GM23338 (cell line): ENCODE results near the gene CDC14A. TPM values are rescaled to one million over a fixed set of nuclear protein-coding genes. Genes with fewer than 3 reads are reported as not detected.

Experiments used
- ATAC-seq: fragments of 200-7000 bp; cut with Tn5 transposase; 3 replicates; pipeline ENCODE4 v1.9.1; 2020
- DNase-seq: peaks from one replicate; pipeline ENCODE4 v3.0.0-alpha.2; 2015; ENCODE audit warnings: low spot score
- H2AFZ ChIP-seq: fragments of 200-600 bp; sonication (generic); 2 replicates; pipeline ENCODE4 v1.8.0; 2016; ENCODE audit warnings: antibody characterized with exemption, mild to moderate bottlenecking, moderate library complexity
- H3F3A ChIP-seq: fragments of 200-600 bp; sonication (generic); replicated peaks from 2 replicates; pipeline ENCODE4 v1.8.0; 2017; ENCODE audit warnings: antibody characterized with exemption, mixed run types, low read depth
- H3K27ac ChIP-seq: fragments of 200-600 bp; sonication (generic); 2 replicates; pipeline ENCODE4 v1.6.1; 2016; ENCODE audit warnings: low read depth
- H3K27me3 ChIP-seq: fragments of 200-600 bp; sonication (generic); 2 replicates; pipeline ENCODE4 v1.8.0; 2016; ENCODE audit warnings: mild to moderate bottlenecking, mixed run types, moderate library complexity; ENCODE audit not compliant: insufficient read depth
- H3K36me3 ChIP-seq: fragments of 200-600 bp; sonication (generic); 2 replicates; pipeline ENCODE4 v1.8.0; 2016; ENCODE audit warnings: mild to moderate bottlenecking; ENCODE audit not compliant: insufficient read depth
- H3K4me1 ChIP-seq: fragments of 200-600 bp; sonication (generic); 2 replicates; pipeline ENCODE4 v1.8.0; 2016; ENCODE audit warnings: mild to moderate bottlenecking, moderate library complexity; ENCODE audit not compliant: insufficient read depth
- H3K4me2 ChIP-seq: fragments of 200-600 bp; sonication (generic); 2 replicates; pipeline ENCODE4 v1.7.1; 2017; ENCODE audit warnings: mixed run types
- H3K4me3 ChIP-seq: fragments of 200-600 bp; sonication (generic); 2 replicates; pipeline ENCODE4 v1.6.1; 2016; ENCODE audit warnings: mixed run types
- H3K79me2 ChIP-seq: fragments of 200-600 bp; sonication (generic); replicated peaks from 2 replicates; pipeline ENCODE4 v1.8.0; 2017; ENCODE audit warnings: mild to moderate bottlenecking; ENCODE audit not compliant: insufficient read depth
- H3K9me2 ChIP-seq: fragments of 200-600 bp; sonication (generic); 2 replicates; pipeline ENCODE4 v1.8.0; 2017; ENCODE audit not compliant: insufficient read depth
- H4K20me1 ChIP-seq: fragments of 200-600 bp; sonication (generic); replicated peaks from 2 replicates; pipeline ENCODE4 v1.8.0; 2017; ENCODE audit warnings: mild to moderate bottlenecking; ENCODE audit not compliant: insufficient read depth
- H3K27ac Mint-ChIP-seq: 2 replicates; pipeline ENCODE4 v1.8.0; 2020; ENCODE audit warnings: inconsistent platforms, mild to moderate bottlenecking, moderate library complexity, mixed read lengths
- H3K27me3 Mint-ChIP-seq: 3 replicates; pipeline ENCODE4 v1.8.0; 2022; ENCODE audit warnings: low read depth, mild to moderate bottlenecking, moderate library complexity, mixed read lengths, inconsistent platforms; ENCODE audit not compliant: insufficient read depth, poor library complexity
- H3K36me3 Mint-ChIP-seq: 3 replicates; pipeline ENCODE4 v1.8.0; 2021; ENCODE audit warnings: low read depth, mild to moderate bottlenecking, inconsistent platforms, moderate library complexity, mixed read lengths
- H3K4me1 Mint-ChIP-seq: 3 replicates; pipeline ENCODE4 v1.8.0; 2020; ENCODE audit warnings: mild to moderate bottlenecking, inconsistent platforms, mixed read lengths
- H3K4me3 Mint-ChIP-seq: 3 replicates; pipeline ENCODE4 v1.8.0; 2021; ENCODE audit warnings: moderate library complexity, mild to moderate bottlenecking, inconsistent platforms, mixed read lengths
- H3K9me3 Mint-ChIP-seq: 3 replicates; pipeline ENCODE4 v1.8.0; 2020; ENCODE audit warnings: moderate library complexity, mild to moderate bottlenecking, inconsistent platforms, mixed read lengths
- CREB1 ChIP-seq: fragments of 250-450 bp; sonication (Bioruptor Pico); IDR thresholded peaks from 2 replicates; pipeline ENCODE4 v1.5.0; 2020; ENCODE audit warnings: low read depth, mild to moderate bottlenecking, moderate library complexity
- EZH2 ChIP-seq: fragments of 200-600 bp; sonication (generic); IDR thresholded peaks from one replicate; pipeline ENCODE4 v1.8.0; 2017; ENCODE audit warnings: antibody characterized with exemption, mild to moderate bottlenecking, low read depth; ENCODE audit not compliant: unreplicated experiment
- EZH2phosphoT487 ChIP-seq: fragments of 200-600 bp; sonication (generic); IDR thresholded peaks from one replicate; pipeline ENCODE4 v1.8.1; 2018; ENCODE audit warnings: antibody characterized with exemption; ENCODE audit not compliant: unreplicated experiment
- JUNB ChIP-seq: IDR thresholded peaks from one replicate; pipeline ENCODE4 v1.6.1; 2016; ENCODE audit warnings: antibody characterized with exemption; ENCODE audit not compliant: unreplicated experiment
- NANOG ChIP-seq: IDR thresholded peaks from 2 replicates; pipeline ENCODE4 v1.6.1; 2016; ENCODE audit warnings: antibody characterized with exemption, borderline replicate concordance
- POLR2AphosphoS5 ChIP-seq: IDR thresholded peaks from 2 replicates; pipeline ENCODE4 v1.6.1; 2016; ENCODE audit warnings: antibody characterized with exemption, low read depth
- REST ChIP-seq: IDR thresholded peaks from one replicate; pipeline ENCODE4 v1.6.1; 2018; ENCODE audit warnings: antibody characterized with exemption; ENCODE audit not compliant: unreplicated experiment
- STAT1 ChIP-seq: IDR thresholded peaks from one replicate; pipeline ENCODE4 v1.6.1; 2016; ENCODE audit warnings: antibody characterized with exemption; ENCODE audit not compliant: unreplicated experiment
- ZNF114 ChIP-seq: fragments of 250-450 bp; sonication (Bioruptor Pico); IDR thresholded peaks from 2 replicates; pipeline ENCODE4 v1.5.0; 2020; ENCODE audit warnings: mild to moderate bottlenecking, moderate library complexity
- ZNF331 ChIP-seq: fragments of 250-450 bp; sonication (Bioruptor Pico); IDR thresholded peaks from 2 replicates; pipeline ENCODE4 v1.5.0; 2020; ENCODE audit warnings: low read depth, mild to moderate bottlenecking, moderate library complexity
- ZNF462 ChIP-seq: fragments of 250-450 bp; sonication (Bioruptor Pico); IDR thresholded peaks from 2 replicates; pipeline ENCODE4 v1.5.0; 2020; ENCODE audit warnings: mild to moderate bottlenecking, moderate library complexity
- polyA plus RNA-seq: library from polyadenylated mRNA; unstranded; fragments of >200 nt; fragmentation: Nextera tagmentation; extraction: Ambion mirVana; gene quantifications from 2 replicates; pipeline ENCODE4 v1.2.1, GENCODE V29; 2016
- total RNA-seq: library from RNA; depleted of rRNA; stranded (reverse); fragments of >200 nt; shearing (Covaris generic); gene quantifications from 2 replicates; pipeline ENCODE4 v1.2.3, GENCODE V29; 2014
- TF ChIP-seq, protein P1 (sequence below): IDR thresholded peaks from 2 replicates; pipeline ENCODE4 v1.6.1; 2016; ENCODE audit warnings: antibody characterized with exemption
- TF ChIP-seq, protein P2 (sequence below), 2 experiments: fragments of 200-600 bp in 1 of 2; sonication (generic) in 1 of 2; conservative IDR thresholded peaks; 2 replicates each; pipeline versions ENCODE4 v1.5.1 to v1.6.1; 2016 to 2017; ENCODE audit warnings: antibody characterized with exemption in 2 of 2, low read depth in 2 of 2, mild to moderate bottlenecking in 2 of 2, moderate library complexity in 1 of 2

CDC14A gene
- total and polyA plus RNA-seq, 2 experiments from 2014 or later: 11.1 to 20.8 TPM

DNA sequence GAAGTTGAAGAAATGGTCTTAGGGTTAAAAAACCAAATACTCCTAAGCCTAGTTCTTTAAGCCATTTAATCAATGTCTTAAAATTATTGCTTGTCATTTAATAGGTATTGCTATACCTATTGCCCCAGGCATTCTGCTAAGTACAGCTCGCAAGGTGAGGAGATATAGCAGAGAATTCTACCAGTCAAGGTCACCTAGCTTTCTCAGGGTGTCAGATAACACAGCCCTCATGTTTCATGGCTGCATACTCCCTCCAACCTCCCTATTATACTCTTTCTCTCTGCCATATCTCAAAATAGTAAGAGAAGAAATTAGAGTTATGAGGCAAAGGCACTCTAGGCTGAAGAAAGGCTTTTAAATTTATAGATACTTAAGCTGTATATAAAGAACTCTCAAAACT, 117.3 kb downstream of the CDC14A start:
- Histone ChIP-seq H3K27ac (no peak overlapping the region), H3K4me1 (no peaks in the 10 kb centered on the region), H2AFZ (no peak overlapping the region), H3K4me3 (no peak overlapping the region), H3K27me3 (no peaks in the 10 kb centered on the region), H3K36me3 (no peaks in the 10 kb centered on the region), H3F3A (no peaks in the 10 kb centered on the region), H3K4me2 (no peak overlapping the region), H3K9me2 (no peaks in the 10 kb centered on the region), H3K79me2 (no peaks in the 10 kb centered on the region), H4K20me1 (no peaks in the 10 kb centered on the region)
- H3K27ac Mint-ChIP-seq: no peak overlapping the region
- ATAC-seq (no peak), DNase-seq (no peak)
- H3K4me3 Mint-ChIP-seq: no peak overlapping the region
- TF ChIP-seq NANOG: no peak
- TF ChIP-seq, protein P1, sequence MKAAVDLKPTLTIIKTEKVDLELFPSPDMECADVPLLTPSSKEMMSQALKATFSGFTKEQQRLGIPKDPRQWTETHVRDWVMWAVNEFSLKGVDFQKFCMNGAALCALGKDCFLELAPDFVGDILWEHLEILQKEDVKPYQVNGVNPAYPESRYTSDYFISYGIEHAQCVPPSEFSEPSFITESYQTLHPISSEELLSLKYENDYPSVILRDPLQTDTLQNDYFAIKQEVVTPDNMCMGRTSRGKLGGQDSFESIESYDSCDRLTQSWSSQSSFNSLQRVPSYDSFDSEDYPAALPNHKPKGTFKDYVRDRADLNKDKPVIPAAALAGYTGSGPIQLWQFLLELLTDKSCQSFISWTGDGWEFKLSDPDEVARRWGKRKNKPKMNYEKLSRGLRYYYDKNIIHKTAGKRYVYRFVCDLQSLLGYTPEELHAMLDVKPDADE: no peak
- TF ChIP-seq ZNF331 (CRISPR knock-in tag): no peak
- TF ChIP-seq ZNF114: no peak
- no peak for TF ChIP-seq JUNB
- no peak for TF ChIP-seq REST
- TF ChIP-seq CREB1 (CRISPR knock-in tag): no peak
- TF ChIP-seq EZH2phosphoT487: no peak
- TF ChIP-seq, protein P2, sequence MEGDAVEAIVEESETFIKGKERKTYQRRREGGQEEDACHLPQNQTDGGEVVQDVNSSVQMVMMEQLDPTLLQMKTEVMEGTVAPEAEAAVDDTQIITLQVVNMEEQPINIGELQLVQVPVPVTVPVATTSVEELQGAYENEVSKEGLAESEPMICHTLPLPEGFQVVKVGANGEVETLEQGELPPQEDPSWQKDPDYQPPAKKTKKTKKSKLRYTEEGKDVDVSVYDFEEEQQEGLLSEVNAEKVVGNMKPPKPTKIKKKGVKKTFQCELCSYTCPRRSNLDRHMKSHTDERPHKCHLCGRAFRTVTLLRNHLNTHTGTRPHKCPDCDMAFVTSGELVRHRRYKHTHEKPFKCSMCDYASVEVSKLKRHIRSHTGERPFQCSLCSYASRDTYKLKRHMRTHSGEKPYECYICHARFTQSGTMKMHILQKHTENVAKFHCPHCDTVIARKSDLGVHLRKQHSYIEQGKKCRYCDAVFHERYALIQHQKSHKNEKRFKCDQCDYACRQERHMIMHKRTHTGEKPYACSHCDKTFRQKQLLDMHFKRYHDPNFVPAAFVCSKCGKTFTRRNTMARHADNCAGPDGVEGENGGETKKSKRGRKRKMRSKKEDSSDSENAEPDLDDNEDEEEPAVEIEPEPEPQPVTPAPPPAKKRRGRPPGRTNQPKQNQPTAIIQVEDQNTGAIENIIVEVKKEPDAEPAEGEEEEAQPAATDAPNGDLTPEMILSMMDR (conservative IDR thresholded peaks at IDR 0.05; ENCODE audit: low read depth in 2 of 2): no peak
- TF ChIP-seq EZH2: no peak
- no peak for TF ChIP-seq ZNF462 (CRISPR knock-in tag)
- no peak for TF ChIP-seq POLR2AphosphoS5
- no peak for TF ChIP-seq STAT1
- no peaks in the 10 kb centered on the region for H3K27me3 Mint-ChIP-seq
- 0 out of 3 replicates have a peak, but pooled peaks cover 4% of the 10 kb centered on the region for H3K36me3 Mint-ChIP-seq
- H3K4me1 Mint-ChIP-seq: peaks cover 6% of the 10 kb centered on the region; the same call in 2 of the 3 replicates
- no peaks in the 10 kb centered on the region for H3K9me3 Mint-ChIP-seq
